Ramos (cell line): ENCODE data around the gene DHRS2.
"Not testable (repeated sequence)": the region's sequence is repeated elsewhere in the genome, so short reads cannot be mapped to it uniquely, and the experiment has no call there.

Experiments used
- in situ Hi-C: fragments of 300-500 bp; cut with MboI; formaldehyde crosslinking; loops from one replicate; pipeline ENCODE4 v1.14.3; 2022; ENCODE audit warnings: low sequenced_read_pairs; ENCODE audit not compliant: unreplicated experiment

The DHRS2 gene

GRCh38 chr14:23631702-23632460 lies 4.3 kb upstream of the DHRS2 start:
- in situ Hi-C loops = no loop called here

DNA sequence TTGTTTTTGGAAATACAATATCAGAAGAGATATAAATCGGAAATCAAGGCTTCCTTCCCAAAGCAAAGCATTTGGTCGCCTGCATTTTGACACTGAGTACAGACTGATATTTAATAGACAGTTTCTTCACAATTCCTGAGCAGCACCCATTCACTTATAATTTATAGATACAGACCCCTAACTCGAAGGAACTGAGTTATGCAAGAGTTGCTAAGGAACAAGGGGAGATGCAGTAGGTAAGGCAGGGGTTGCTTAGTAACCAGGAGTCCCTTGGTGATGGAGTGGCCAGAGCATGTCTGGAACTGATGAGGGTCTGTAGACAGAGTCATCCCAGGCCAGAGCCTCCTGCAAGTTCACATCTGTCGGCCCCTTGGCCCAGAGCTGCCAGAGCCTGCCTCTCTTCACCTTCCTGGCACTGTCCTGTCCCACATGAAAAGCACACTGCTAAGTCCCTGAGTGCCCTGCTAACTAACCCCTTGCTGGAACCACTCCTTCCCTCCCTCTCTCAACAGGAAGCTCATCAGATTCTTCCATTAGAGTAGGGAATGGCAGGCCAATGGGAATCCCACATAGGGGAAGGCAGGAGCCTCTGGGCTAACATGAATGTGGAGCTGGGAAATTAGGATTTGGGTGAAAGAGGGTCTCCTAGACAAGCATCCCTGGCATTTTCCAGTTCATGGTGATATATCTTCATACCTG lies 3.6 kb upstream of the DHRS2 start:
- in situ Hi-C loops = no loop called here

DNA sequence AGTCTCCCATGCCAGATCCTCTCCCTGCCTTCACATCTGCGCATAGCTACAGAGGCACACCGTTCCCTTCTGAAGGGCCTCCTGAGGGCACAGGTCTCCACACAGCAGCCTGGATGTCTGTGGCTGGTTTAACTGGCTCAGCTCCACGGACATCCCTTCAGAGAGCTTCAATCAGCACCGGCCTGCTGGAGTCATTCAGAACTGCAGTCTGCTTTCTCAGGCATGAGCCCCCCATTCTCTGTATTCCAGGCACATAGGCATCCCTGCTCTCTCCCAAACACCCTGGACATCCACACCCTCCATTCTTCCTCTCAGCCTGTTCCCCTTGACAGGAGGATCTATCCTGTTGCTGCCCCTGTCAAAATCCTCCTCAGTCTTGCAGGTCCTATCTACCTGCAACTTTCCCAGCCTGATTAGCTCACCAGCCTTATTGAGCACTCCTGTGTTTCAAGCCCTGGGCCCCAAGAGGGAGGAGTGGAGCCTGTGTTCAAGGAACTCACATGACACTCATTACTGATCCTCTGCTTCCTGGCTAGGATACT lies 2.9 kb upstream of the DHRS2 start:
- in situ Hi-C loops = no loop called here

DNA sequence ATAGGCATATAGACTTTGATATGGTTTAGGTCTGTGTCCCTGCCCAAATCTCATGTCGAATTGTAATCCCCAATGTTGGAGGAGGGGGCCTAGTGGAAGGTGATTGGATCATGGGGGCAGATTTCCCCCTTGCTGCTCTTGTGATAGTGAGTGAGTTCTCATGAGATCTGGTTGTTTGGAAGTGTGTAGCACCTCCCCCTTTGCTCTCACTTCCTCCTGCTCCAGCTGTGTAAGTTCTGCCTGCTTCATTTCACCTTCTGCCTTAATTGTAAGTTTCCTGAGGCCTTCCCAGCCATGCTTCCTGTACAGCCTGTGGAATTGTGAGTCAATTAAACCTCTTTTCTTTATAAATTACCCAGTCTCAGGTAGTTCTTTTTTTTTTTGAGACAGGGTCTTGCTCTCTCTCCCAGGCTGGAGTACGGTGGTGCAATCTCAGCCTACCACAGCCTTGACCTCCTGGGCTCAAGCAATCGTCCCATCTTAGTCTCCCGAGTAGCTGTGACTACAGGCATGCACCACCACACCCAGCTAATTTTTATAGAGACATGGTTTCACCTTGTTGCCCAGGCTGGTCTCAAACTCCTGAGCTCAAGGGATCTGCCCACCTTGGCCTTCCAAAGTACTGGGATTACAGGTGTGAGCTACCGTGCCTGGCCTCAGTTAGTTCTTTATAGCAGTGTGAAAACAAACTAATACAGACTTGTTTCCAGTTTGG lies 1.3 kb upstream of the DHRS2 start:
- in situ Hi-C loops = not testable (repeated sequence)

- in situ Hi-C loops = not testable (repeated sequence)
These were observed 1.1 kb downstream of the DHRS2 start for GRCh38 chr14:23637312-23637654.

DNA sequence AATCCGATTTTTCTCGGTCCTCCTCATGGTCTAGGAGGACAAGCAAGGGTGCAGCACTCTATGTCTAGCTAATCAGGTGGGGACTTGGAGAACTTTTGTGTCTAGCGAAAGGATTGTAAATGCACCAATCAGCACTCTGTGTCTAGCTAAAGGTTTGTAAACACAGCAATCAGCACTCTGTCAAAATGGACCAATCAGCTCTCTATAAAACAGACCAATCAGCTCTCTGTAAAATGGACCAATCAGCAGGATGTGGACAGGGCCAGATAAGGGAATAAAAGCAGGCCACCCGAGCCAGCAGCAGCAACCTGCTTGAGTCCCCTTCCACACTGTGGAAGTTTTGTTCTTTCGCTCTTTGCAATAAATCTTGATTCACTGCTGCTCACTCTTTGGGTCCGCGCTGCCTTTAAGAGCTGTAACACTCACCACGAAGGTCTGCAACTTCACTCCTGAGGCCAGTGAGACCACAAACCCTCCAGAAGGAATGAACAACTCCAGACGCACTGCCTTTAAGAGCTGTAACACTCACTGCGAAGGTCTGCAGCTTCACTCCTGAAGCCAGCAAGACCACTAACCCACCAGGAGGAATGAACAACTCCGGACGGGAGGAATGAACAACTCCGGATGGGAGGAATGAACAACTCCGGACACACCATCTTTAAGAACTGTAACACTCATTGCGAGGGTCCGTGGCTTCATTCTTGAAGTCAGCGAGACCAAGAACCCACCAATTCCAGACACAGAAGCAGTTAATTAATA lies 1.7 kb downstream of the DHRS2 start:
- in situ Hi-C loops = not testable (repeated sequence)

GRCh38 chr14:23638414-23639047 lies 2.4 kb downstream of the DHRS2 start:
- in situ Hi-C loops = no loop called here

DNA sequence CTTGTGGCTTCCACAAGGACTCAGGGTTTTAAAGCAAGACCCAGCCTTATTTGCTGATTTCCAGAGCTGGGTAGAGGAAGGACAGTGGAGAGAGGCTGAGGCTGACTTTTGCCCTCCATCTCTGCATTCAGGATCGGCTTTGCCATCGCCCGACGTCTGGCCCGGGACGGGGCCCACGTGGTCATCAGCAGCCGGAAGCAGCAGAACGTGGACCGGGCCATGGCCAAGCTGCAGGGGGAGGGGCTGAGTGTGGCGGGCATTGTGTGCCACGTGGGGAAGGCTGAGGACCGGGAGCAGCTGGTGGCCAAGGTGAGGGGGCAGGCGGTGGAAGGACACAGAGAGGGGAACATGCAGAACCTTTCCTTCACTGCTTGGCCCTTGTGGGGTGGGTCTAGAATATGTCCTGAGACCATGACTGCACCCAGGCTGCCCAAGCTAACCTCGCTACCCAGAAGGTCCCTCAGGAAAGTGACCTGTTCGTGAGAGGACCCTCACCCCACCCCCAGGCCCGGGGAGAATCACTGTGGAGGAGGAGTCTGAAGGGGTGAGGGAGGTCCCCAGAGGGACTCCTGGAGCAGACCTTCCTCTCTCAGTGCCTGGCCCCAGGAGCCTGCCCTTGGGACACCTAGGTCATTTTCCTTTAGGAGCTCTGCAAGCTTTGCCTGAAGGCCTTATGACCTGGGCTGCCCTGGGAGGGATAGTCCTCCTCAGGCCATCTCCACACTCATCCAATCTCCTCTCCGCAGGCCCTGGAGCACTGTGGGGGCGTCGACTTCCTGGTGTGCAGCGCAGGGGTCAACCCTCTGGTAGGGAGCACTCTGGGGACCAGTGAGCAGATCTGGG lies 3.1 kb downstream of the DHRS2 start:
- in situ Hi-C loops = no loop called here

- in situ Hi-C loops = no loop called here
These were observed 3.8 kb downstream of the DHRS2 start for GRCh38 chr14:23639891-23640523.

GRCh38 chr14:23640524-23641141 lies 4.5 kb downstream of the DHRS2 start:
- in situ Hi-C loops = no loop called here

DNA sequence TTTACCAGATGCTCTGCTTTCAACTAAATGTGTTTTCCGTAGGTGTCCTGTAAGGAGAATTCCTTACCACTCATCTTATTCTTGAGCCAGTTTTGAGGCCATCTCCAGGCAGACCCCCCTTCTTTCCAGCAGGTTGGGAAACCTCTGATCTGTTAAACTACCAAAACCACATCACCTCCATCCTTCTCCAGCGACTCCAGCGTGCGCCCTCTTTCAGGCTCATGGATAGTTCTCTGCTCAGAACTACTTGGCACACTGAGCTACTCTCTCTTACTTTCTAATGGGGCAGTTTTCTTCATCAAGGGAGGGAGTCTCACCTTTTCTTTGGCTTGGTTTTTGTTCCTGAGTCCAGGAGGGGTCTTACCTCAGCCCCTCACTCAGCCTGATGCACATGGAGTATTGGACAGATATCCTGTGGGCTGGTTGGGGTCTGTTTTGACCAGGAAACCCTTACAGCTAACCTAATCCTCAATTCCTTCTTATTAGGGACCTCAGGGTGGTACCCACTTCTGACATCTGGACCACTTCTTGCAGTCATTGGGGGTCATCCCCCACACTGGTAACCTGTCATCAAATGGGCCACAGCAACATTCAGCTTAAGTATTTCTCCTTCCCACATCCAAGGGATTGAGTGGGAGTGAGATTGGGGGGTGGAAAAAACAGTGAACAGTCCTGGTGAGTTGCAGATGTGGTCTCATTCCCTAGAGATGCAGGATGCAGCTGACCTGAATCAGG lies 5.2 kb downstream of the DHRS2 start:
- in situ Hi-C loops = no loop called here

- in situ Hi-C loops = no loop called here
These were observed 5.9 kb downstream of the DHRS2 start for GRCh38 chr14:23641915-23642588.

DNA sequence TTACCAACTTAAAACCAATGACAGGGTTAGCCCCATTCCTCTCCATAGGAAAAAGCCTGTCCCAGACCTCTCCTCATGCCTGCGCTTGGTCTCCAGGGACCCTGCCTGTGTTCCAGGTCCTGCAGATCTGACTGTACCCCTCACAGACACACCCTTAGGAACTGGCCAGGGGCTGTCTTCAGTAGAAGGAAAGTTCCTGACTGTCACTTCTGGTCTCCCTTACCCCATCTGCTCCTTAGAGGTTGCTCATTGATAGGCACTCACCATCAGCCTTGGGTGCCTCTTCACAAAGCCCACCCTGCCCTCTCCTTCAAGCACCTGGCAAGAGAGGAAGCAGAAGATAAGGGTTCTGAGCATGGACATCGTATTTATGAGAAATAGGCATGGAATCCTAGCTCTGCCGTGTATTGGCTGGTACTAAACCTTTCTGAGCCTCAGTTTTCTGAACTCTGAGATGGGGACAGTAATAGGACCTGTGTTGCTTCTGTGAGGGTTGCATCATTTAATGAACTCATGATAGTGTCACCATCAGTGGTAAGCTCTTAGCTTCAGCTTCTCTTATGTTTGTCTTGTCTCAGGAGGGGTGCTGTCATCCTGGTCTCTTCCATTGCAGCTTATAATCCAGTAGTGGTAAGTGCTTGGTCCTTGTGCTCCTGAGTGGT lies 7.5 kb downstream of the DHRS2 start:
- in situ Hi-C loops = no loop called here

- in situ Hi-C loops = no loop called here
These were observed 8.2 kb downstream of the DHRS2 start for GRCh38 chr14:23644195-23644918.

DNA sequence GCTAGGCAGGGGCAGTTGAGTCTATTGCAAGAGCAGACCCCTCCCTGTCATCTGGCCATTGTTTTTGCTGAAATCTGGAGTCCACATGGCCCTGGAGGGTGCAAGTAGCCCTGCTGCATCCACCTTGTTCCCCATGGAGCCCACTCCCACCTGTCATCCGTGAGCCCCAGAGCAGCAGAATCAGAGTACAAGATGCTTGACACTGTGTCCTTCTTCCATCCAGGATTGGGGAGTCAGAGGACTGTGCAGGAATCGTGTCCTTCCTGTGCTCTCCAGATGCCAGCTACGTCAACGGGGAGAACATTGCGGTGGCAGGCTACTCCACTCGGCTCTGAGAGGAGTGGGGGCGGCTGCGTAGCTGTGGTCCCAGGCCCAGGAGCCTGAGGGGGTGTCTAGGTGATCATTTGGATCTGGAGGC lies 8.8 kb downstream of the DHRS2 start:
- in situ Hi-C loops = no loop called here

- in situ Hi-C loops = no loop called here
These were observed 9.3 kb downstream of the DHRS2 start for GRCh38 chr14:23645504-23645811.
